HEK293 (cell line): ENCODE data around the gene DENND1A.

Source experiments
- HOXA7 ChIP-seq: sonication (generic); formaldehyde crosslinking; IDR thresholded peaks from 2 replicates; pipeline ENCODE4 v1.8.1; 2022; ENCODE audit warnings: missing genetic modification reagents, borderline replicate concordance
- MYNN ChIP-seq: fragments of 450-650 bp; formaldehyde crosslinking; IDR thresholded peaks from 2 replicates; pipeline ENCODE4 v1.5.1; 2016; ENCODE audit warnings: missing biosample characterization, missing genetic modification characterization, borderline replicate concordance
- PBX3 ChIP-seq: sonication (generic); formaldehyde crosslinking; IDR thresholded peaks from 2 replicates; pipeline ENCODE4 v1.8.1; 2022; ENCODE audit warnings: mild to moderate bottlenecking, moderate library complexity, missing genetic modification reagents
- ZBTB44 ChIP-seq: fragments of 450-650 bp; IDR thresholded peaks from 2 replicates; pipeline ENCODE4 v1.5.1; 2018; ENCODE audit warnings: missing biosample characterization, mild to moderate bottlenecking, missing genetic modification characterization
- ZNF24 ChIP-seq: fragments of 450-650 bp; formaldehyde crosslinking; IDR thresholded peaks from 2 replicates; pipeline ENCODE4 v1.5.1; 2016; ENCODE audit warnings: missing biosample characterization, missing genetic modification characterization
- ZNF670 ChIP-seq: fragments of 450-650 bp; formaldehyde crosslinking; IDR thresholded peaks from 2 replicates; pipeline ENCODE4 v1.5.1; 2016; ENCODE audit warnings: missing biosample characterization, missing genetic modification characterization, low read depth
- ZNF792 ChIP-seq: fragments of 450-650 bp; formaldehyde crosslinking; IDR thresholded peaks from 2 replicates; pipeline ENCODE4 v1.5.1; 2016; ENCODE audit warnings: missing biosample characterization, missing genetic modification characterization
- ZNF843 ChIP-seq: fragments of 450-650 bp; formaldehyde crosslinking; IDR thresholded peaks from 2 replicates; pipeline ENCODE4 v1.5.1; 2016; ENCODE audit warnings: missing biosample characterization, missing genetic modification characterization
- TF ChIP-seq, protein P1 (sequence below): fragments of 450-650 bp; formaldehyde crosslinking; IDR thresholded peaks from 2 replicates; pipeline ENCODE4 v1.5.1; 2016; ENCODE audit warnings: missing biosample characterization, missing genetic modification characterization
- TF ChIP-seq, protein P2 (sequence below): fragments of 450-650 bp; formaldehyde crosslinking; IDR thresholded peaks from 2 replicates; pipeline ENCODE4 v1.5.1; 2016; ENCODE audit warnings: missing biosample characterization, missing genetic modification characterization

GRCh38 chr9:123411636-123412035 lies 518.3 kb downstream of the DENND1A start:
- TF ChIP-seq, protein P1, sequence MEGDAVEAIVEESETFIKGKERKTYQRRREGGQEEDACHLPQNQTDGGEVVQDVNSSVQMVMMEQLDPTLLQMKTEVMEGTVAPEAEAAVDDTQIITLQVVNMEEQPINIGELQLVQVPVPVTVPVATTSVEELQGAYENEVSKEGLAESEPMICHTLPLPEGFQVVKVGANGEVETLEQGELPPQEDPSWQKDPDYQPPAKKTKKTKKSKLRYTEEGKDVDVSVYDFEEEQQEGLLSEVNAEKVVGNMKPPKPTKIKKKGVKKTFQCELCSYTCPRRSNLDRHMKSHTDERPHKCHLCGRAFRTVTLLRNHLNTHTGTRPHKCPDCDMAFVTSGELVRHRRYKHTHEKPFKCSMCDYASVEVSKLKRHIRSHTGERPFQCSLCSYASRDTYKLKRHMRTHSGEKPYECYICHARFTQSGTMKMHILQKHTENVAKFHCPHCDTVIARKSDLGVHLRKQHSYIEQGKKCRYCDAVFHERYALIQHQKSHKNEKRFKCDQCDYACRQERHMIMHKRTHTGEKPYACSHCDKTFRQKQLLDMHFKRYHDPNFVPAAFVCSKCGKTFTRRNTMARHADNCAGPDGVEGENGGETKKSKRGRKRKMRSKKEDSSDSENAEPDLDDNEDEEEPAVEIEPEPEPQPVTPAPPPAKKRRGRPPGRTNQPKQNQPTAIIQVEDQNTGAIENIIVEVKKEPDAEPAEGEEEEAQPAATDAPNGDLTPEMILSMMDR, result no peak
- no peak for TF ChIP-seq ZNF843 (tag by site-specific recombination)
- no peak for TF ChIP-seq MYNN (tag by site-specific recombination)
- no peak for TF ChIP-seq HOXA7 (CRISPR knock-in tag)
- TF ChIP-seq ZBTB44 (tag by site-specific recombination), result no peak
- TF ChIP-seq PBX3 (CRISPR knock-in tag), result no peak
- TF ChIP-seq ZNF670 (tag by site-specific recombination), result no peak
- TF ChIP-seq ZNF24, result no peak
- TF ChIP-seq, protein P2, sequence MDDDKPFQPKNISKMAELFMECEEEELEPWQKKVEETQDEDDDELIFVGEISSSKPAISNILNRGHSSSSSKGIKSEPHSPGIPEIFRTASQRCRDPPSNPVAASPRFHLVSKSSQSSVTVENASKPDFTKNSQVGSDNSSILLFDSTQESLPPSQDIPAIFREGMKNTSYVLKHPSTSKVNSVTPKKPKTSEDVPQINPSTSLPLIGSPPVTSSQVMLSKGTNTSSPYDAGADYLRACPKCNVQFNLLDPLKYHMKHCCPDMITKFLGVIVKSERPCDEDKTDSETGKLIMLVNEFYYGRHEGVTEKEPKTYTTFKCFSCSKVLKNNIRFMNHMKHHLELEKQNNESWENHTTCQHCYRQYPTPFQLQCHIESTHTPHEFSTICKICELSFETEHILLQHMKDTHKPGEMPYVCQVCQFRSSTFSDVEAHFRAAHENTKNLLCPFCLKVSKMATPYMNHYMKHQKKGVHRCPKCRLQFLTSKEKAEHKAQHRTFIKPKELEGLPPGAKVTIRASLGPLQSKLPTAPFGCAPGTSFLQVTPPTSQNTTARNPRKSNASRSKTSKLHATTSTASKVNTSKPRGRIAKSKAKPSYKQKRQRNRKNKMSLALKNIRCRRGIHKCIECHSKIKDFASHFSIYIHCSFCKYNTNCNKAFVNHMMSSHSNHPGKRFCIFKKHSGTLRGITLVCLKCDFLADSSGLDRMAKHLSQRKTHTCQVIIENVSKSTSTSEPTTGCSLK, result no peak
- no peak for TF ChIP-seq ZNF792 (tag by site-specific recombination)
